ENCODE measurements around the gene ADAM12.

The ADAM12 gene

DNA sequence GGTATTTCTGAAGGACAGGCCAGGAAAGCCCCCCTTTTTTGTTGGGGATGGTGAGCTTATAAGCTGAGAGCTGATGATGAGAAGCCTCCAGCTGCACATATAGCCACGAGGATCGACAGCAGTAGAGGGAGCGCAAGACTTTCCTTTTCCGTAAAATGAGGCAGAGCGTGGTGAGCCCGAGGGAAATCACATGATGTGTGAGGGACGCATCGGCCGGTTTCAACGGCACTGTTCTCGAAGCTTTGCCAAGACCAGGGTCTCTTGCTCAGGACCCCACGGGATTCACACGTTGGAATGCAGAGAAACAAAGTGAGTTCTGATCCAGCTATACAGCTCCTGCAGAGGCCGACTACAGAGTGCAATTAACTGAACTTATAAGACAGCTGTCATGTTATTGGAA, 55.7 kb downstream of the ADAM12 start:
- TF ChIP-seq ARNTL (CRISPR knock-in tag; IDR thresholded peaks at IDR 0.05; ENCODE audit: borderline replicate concordance, low read depth) (no peak), ZFP30 (CRISPR knock-in tag; IDR thresholded peaks at IDR 0.05) (no peak), GLIS3 (CRISPR knock-in tag; IDR thresholded peaks at IDR 0.05) (no peak), ISL1 (CRISPR knock-in tag; IDR thresholded peaks at IDR 0.05) (no peak), RARB (CRISPR knock-in tag; IDR thresholded peaks at IDR 0.05) (no peak), BACH2 (CRISPR knock-in tag; IDR thresholded peaks at IDR 0.05; ENCODE audit: borderline replicate concordance) (no peak), TCF4 (CRISPR knock-in tag; IDR thresholded peaks at IDR 0.05; ENCODE audit: borderline replicate concordance) (no peak), OSR1 (CRISPR knock-in tag; IDR thresholded peaks at IDR 0.05) (no peak), ZC3H10 (CRISPR knock-in tag; IDR thresholded peaks at IDR 0.05) (no peak), ZNF565 (CRISPR knock-in tag; conservative IDR thresholded peaks at IDR 0.05; ENCODE audit: low read depth) (no peak), SNAI2 (CRISPR knock-in tag; IDR thresholded peaks at IDR 0.05) (no peak), TSHZ2 (CRISPR knock-in tag; IDR thresholded peaks at IDR 0.05) (no peak), CREB5 (CRISPR knock-in tag; IDR thresholded peaks at IDR 0.05; ENCODE audit: low read depth) (no peak), PPARA (CRISPR knock-in tag; IDR thresholded peaks at IDR 0.05; ENCODE audit: borderline replicate concordance) (no peak), POU6F1 (CRISPR knock-in tag; IDR thresholded peaks at IDR 0.05; ENCODE audit: borderline replicate concordance, low read depth) (no peak), TOX (CRISPR knock-in tag; IDR thresholded peaks at IDR 0.05; ENCODE audit: borderline replicate concordance) (no peak)
- TF ChIP-seq, protein P1, sequence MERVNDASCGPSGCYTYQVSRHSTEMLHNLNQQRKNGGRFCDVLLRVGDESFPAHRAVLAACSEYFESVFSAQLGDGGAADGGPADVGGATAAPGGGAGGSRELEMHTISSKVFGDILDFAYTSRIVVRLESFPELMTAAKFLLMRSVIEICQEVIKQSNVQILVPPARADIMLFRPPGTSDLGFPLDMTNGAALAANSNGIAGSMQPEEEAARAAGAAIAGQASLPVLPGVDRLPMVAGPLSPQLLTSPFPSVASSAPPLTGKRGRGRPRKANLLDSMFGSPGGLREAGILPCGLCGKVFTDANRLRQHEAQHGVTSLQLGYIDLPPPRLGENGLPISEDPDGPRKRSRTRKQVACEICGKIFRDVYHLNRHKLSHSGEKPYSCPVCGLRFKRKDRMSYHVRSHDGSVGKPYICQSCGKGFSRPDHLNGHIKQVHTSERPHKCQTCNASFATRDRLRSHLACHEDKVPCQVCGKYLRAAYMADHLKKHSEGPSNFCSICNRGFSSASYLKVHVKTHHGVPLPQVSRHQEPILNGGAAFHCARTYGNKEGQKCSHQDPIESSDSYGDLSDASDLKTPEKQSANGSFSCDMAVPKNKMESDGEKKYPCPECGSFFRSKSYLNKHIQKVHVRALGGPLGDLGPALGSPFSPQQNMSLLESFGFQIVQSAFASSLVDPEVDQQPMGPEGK (CRISPR knock-in tag; IDR thresholded peaks at IDR 0.05; ENCODE audit: borderline replicate concordance): no peak
- no peak for ATAC-seq

GRCh38 chr10:126331101-126331500, 57.2 kb downstream of the ADAM12 start:
- peak; percentile 65 for ATAC-seq
- no peak for TF ChIP-seq ZNF70 (CRISPR knock-in tag; IDR thresholded peaks at IDR 0.05)
- no peak for TF ChIP-seq ARNTL (CRISPR knock-in tag; IDR thresholded peaks at IDR 0.05; ENCODE audit: borderline replicate concordance, low read depth)
- no peak for TF ChIP-seq POU6F1 (CRISPR knock-in tag; IDR thresholded peaks at IDR 0.05; ENCODE audit: borderline replicate concordance, low read depth)
- TF ChIP-seq, protein P2, sequence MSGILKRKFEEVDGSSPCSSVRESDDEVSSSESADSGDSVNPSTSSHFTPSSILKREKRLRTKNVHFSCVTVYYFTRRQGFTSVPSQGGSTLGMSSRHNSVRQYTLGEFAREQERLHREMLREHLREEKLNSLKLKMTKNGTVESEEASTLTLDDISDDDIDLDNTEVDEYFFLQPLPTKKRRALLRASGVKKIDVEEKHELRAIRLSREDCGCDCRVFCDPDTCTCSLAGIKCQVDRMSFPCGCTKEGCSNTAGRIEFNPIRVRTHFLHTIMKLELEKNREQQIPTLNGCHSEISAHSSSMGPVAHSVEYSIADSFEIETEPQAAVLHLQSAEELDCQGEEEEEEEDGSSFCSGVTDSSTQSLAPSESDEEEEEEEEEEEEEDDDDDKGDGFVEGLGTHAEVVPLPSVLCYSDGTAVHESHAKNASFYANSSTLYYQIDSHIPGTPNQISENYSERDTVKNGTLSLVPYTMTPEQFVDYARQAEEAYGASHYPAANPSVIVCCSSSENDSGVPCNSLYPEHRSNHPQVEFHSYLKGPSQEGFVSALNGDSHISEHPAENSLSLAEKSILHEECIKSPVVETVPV (CRISPR knock-in tag; IDR thresholded peaks at IDR 0.05): no peak
- no peak for TF ChIP-seq CSDC2 (CRISPR knock-in tag; IDR thresholded peaks at IDR 0.05)
- no peak for TF ChIP-seq BACH2 (CRISPR knock-in tag; IDR thresholded peaks at IDR 0.05; ENCODE audit: borderline replicate concordance)
- TF ChIP-seq GLIS3 (CRISPR knock-in tag; IDR thresholded peaks at IDR 0.05): no peak
- TF ChIP-seq TSHZ2 (CRISPR knock-in tag; IDR thresholded peaks at IDR 0.05): no peak
- TF ChIP-seq, protein P1 (CRISPR knock-in tag; IDR thresholded peaks at IDR 0.05; ENCODE audit: borderline replicate concordance): no peak
- no peak for TF ChIP-seq OSR1 (CRISPR knock-in tag; IDR thresholded peaks at IDR 0.05)
